ENCODE measurements around the gene SLIT3.

SLIT3 gene

GRCh38 chr5:169029661-169030274, 271.2 kb downstream of the SLIT3 start:
- DNase-seq (ENCODE audit: low read depth): no peak

GRCh38 chr5:169029037-169029436, 271.9 kb downstream of the SLIT3 start:
- DNase-seq (ENCODE audit: low read depth): no peak

DNA sequence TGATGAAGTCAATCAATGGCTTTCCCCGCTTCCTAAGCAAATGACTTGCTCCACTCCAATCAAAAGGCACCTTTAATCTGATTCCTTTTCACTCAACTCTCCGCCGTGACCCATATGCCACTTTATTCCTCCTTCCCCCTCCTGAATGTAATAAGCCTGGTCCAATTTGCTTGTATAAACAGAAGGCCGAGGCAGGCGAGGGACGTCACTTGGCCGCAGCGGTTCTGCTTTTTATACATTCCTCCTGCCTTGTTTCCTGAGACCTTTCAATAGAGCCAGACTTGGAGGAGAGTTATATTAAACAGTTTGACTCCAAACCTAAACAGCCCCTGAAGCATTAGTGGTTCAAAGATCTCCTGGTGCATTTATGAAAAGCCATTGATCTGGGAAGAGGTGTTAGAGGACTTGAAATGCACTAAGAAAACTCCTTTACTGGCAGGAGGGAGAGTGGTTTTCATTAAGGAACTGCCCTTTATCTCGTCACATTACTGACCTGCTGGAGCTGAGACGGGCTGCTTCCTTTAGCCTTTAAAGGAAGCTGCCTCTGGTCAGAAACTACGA, 273.4 kb downstream of the SLIT3 start:
- DNase-seq (ENCODE audit: low read depth): no peak

DNA sequence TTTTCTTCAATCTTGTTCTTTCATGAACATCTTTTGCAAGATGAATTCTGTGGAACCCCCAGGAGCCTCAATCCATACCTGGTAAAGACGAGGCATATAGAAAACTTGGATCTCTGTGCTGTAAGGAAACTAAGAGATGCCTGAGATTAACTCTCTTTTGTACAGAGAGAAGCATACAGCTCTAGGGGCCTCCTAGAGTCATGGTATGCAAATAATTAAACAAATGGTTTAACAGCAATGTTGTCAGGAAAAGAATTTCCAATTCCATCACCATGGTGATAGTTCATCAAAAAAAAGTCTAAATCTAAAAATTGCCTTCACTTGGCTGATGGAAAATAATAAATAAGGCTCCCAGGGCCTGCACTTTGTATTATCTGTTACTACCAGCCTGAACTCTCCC, 275.4 kb downstream of the SLIT3 start:
- DNase-seq (ENCODE audit: low read depth): no peak

GRCh38 chr5:169024421-169024820, 276.5 kb downstream of the SLIT3 start:
- no peak for DNase-seq (ENCODE audit: low read depth)

- no peak for DNase-seq (ENCODE audit: low read depth)
Observed at GRCh38 chr5:169022718-169023117, 278.2 kb downstream of the SLIT3 start.

DNA sequence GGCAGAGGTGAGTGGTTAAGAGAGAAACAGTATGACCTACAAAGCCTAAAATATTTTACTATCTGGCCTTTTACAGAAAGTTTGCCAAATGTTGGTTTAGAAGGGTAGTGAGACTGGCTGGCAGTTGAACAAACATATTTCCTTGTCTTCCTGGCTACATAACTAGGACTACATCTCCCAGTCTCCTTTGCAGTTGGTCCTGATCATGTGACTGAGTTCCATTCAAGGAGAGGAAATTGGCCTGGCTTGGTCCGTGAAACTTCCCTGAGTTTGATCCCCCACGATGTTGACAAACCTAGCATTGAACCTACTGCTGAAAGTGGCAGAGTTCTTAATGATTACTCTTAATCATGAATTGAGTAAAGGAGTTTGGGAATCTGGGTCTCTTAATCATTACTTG, 280.8 kb downstream of the SLIT3 start:
- DNase-seq (ENCODE audit: low read depth): peak; percentile 8

GRCh38 chr5:169018925-169019324, 282.0 kb downstream of the SLIT3 start:
- no peak for DNase-seq (ENCODE audit: low read depth)

GRCh38 chr5:169015991-169016390, 284.9 kb downstream of the SLIT3 start:
- DNase-seq (ENCODE audit: low read depth): no peak

DNA sequence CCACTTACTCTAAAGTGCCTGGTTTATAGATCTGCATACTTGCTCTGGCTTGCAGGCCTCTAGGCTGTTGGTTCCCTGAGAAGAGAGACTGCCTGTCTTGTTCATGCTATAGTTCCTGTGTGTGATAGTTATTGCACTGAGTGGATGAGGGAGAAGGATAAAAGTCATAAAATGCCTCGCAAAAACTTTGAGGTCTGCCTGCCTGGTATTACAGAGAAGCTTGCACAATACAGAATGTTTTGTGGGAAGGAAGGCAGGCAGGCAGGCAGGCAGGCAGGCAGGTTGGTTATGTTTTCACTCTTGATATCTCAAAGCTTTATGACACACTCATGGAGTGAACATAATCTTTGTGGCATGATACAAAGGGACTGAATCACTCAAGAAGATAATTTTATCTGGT, 287.1 kb downstream of the SLIT3 start:
- DNase-seq (ENCODE audit: low read depth): no peak

GRCh38 chr5:169013208-169013728, 287.7 kb downstream of the SLIT3 start:
- no peak for DNase-seq (ENCODE audit: low read depth)

GRCh38 chr5:169012450-169012849, 288.5 kb downstream of the SLIT3 start:
- no peak for DNase-seq (ENCODE audit: low read depth)

- no peak for DNase-seq (ENCODE audit: low read depth)
Observed at GRCh38 chr5:169011451-169011850, 289.5 kb downstream of the SLIT3 start.

GRCh38 chr5:169011009-169011408, 289.9 kb downstream of the SLIT3 start:
- DNase-seq (ENCODE audit: low read depth): no peak

DNA sequence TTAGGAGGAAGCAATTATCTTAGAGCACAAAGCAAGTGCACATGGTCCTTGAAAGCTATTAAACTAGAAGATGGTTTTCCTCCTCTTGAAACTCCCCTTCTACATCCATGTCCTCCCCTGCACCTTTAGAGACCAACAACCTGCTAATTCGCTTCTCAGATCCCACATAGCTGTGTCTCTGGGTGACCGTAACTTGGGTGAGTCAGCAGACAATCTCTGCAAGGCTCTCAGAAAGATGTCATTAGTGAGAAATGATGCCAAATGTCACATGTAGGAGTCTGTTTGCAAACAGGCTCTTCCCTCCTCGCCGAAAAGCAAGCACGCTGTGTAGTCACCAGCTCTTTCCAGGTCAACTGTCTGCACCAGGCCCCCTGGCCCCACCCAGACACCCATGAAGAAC, 291.8 kb downstream of the SLIT3 start:
- no peak for DNase-seq (ENCODE audit: low read depth)

DNA sequence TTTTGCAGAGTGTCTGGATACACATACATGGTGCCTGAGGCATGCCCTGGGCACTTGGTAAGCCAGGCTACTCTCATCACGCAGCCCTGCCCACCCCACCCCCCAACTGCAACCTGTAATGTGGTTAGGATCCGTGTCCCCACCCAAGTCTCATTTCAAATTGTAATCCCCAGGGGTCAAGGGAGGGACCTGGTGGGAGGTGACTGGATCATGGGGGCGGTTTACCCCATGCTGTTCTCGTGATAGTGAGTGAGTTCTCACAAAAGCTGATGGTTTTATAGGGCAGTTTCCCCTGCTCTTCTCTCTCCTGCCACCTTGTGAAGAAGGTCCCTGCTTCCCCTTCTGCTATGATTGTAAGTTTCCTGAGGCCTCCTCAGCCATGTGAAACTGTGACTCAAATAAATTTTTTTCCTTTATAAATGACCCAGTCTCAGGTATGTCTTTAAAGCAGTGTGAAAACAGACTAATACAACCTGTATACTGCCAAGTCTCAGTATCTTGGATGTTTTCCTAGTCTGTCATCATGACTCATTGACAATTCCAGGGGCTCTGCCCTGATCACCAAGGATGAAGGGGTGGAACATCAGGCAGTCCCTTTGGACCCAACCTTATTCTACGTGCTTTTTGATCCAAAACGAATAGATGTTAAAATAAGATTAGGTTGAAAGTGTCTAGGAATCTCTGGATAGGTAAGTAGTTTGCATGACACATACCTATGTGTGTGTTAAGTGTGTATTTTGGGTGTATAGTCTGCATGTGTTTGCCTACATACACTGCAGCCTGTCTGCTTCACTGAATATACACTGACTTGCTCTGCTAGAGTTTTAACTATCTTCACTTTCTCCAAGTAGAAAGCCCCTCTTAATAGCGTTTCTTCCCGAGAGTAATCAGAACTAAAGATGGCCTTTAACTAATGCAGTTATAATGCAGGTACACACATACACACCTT, 293.8 kb downstream of the SLIT3 start:
- no peak for DNase-seq (ENCODE audit: low read depth)

DNA sequence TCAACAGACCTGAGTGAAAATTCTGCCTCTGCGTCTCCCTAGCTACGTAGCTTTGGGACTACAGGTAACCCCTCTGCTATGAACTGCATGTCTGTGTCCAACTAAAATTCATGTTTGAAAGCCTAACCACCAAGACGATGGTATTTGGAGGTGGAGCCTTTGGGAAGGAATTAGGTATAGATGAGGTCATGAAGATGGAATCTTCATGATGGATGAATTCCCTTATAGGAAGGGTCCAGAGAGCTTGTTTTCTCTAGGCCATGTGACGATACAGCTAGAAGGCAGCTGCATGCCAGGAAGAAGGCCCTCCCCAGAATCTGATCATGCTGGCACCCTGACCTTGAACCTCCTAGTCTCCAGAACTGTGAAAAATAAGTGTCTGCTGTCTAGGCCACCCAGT, 296.4 kb downstream of the SLIT3 start:
- no peak for DNase-seq (ENCODE audit: low read depth)

DNA sequence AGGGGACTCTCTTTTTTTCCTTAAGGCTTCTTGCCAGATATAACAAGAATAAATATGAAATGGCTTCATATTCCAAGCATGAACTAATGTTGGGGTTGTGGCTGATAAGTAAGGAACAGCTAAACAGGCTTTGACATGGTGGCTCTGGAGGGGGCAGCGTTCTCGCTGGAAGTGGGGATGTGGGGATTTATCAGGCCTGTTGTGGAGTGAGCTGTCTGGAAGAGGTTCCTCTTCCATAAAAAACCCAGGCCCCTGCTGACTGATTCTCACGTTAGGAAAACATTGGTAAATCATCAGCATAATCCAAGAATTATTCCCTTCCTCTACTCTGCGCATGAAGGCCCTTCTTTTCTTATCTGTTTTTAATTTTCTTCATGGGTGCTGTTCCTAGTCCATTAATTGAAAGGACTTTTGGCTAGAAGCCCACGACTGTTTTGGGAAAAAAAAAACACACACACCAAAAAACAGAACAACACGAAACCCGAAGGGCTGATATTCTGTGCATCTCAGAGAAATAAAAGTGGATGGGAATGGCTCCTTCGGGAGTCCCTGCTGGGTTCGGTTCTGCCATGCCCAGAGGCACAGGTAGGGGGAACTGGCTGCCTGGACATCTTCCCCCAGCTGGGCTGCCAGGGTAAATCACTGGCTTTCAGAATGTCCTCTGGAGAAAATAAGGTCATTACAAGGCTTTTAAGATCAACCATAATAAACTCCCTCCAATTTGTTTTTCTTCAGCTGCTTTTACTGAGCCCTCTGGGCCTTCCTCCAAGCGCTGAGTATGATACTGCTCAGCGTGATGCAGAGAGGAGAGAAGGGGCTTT, 297.0 kb downstream of the SLIT3 start:
- no peak for DNase-seq (ENCODE audit: low read depth)

GRCh38 chr5:169002953-169003555, 297.9 kb downstream of the SLIT3 start:
- DNase-seq (ENCODE audit: low read depth): no peak

DNA sequence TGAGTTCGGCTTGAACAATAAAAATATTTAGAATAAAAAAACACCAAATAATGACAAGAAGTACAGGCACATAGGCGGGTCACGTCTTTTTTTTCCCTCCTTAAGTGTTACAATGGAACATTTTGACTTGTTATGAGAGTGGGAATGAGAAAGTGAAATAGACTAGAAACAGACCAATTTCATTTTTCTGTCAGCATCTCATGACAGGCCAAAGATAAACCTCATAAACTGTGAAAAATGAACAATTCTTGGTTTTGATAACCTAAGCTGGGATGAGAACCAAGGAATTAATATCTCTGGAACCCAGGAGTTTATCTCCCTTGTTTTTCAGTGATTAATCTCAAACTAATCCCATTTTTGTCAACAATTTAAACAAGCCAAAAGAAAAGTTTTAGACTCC, 299.5 kb downstream of the SLIT3 start:
- DNase-seq (ENCODE audit: low read depth): no peak

GRCh38 chr5:168995024-168995423, 305.9 kb downstream of the SLIT3 start:
- DNase-seq (ENCODE audit: low read depth): no peak

DNA sequence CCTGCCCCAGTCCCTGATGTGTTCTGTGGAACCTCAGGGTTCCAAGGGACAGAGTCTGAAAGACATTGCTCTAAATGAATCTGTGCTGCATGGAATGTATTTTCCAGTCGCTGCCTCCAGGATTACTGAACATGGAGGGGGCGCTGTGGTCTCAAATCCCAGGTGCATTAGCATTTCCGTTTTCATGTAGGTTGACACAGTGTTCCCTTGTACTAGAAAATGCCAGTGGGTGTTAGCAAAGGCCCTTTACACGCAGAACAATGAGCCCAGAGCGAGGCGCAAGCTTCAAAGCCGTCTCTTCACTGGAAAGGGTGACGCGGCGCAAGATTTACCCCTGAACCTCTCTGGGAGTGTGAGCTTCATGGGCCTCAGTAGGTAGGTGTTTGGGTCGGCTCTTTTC, 308.3 kb downstream of the SLIT3 start:
- no peak for DNase-seq (ENCODE audit: low read depth)

Data from iris pigment epithelial cell (primary cell).